GM12878 (cell line): ENCODE results near the gene GAK. TPM values are rescaled to one million over a fixed set of nuclear protein-coding genes. Genes with fewer than 3 reads are reported as not detected.

ENCODE experiments used
- ATAC-seq: fragments of 200-7000 bp; cut with Tn5 transposase; 3 replicates; pipeline ENCODE4 v1.9.1; 2020; ENCODE audit warnings: mild to moderate bottlenecking, moderate library complexity
- BruUV-seq: library from RNA; stranded (reverse); fragments of 400-500 nt; replicated peaks from 2 replicates; lab custom pipeline; 2021; lab: Mats Ljungman, UMichigan
- CTCF ChIA-PET: fragments of 300-600 bp; sonication (Branson Sonifier 250); formaldehyde crosslinking; extraction: SDS; loops from one replicate; lab custom pipeline; 2021; ENCODE audit warnings: inconsistent platforms; lab: Yijun Ruan, JAX
- POLR2A ChIA-PET: fragments of 350-600 bp; formaldehyde crosslinking; extraction: SDS; loops from one replicate; lab custom pipeline; 2021; ENCODE audit warnings: inconsistent platforms; lab: Charles Lee
- RAD21 ChIA-PET: fragments of 300-600 bp; sonication (Branson Sonifier 250); formaldehyde crosslinking; loops from one replicate; lab custom pipeline; 2023; ENCODE audit warnings: antibody characterized with exemption; ENCODE audit not compliant: unreplicated experiment; lab: Charles Lee
- SMC1A ChIA-PET: fragments of 300-600 bp; sonication (Branson Sonifier 250); formaldehyde crosslinking; loops from one replicate; lab custom pipeline; 2023; ENCODE audit not compliant: unreplicated experiment, uncharacterized antibody; lab: Charles Lee
- DNase-seq: peaks from one replicate; pipeline ENCODE4 v3.0.0-alpha.2; 2011; ENCODE audit warnings: low read depth, low spot score
- FAIRE-seq: peaks from 3 replicates; lab custom pipeline; 2011; peaks lifted over from hg19 to GRCh38; lab: Jason Lieb, UNC
- H2AFZ ChIP-seq: 2 replicates; pipeline ENCODE4 v1.6.0; 2011; ENCODE audit warnings: low read depth, low read length, control low read depth; ENCODE audit not compliant: control insufficient read depth
- H3K27ac ChIP-seq: 2 replicates; pipeline ENCODE4 v1.5.1; 2011; ENCODE audit warnings: control low read depth; ENCODE audit not compliant: control insufficient read depth, insufficient read depth
- H3K27me3 ChIP-seq, 2 experiments: replicated peaks in 1 of 2; 2 replicates each; pipeline versions ENCODE4 v1.6.0 to v1.6.1; 2011; ENCODE audit warnings: low read length in 1 of 2; ENCODE audit not compliant: control insufficient read depth in 2 of 2, insufficient read depth in 2 of 2
- H3K36me3 ChIP-seq, 2 experiments: 2 replicates each; pipeline ENCODE4 v1.5.1; 2011; ENCODE audit warnings: low read length in 1 of 2; ENCODE audit not compliant: control insufficient read depth in 2 of 2, insufficient read depth in 2 of 2
- H3K4me1 ChIP-seq: 2 replicates; pipeline ENCODE4 v1.6.1; 2011; ENCODE audit warnings: mild to moderate bottlenecking, low read length, moderate library complexity, mixed read lengths; ENCODE audit not compliant: control insufficient read depth, insufficient read depth
- H3K4me2 ChIP-seq: 2 replicates; pipeline ENCODE4 v1.6.0; 2011; ENCODE audit warnings: control low read depth; ENCODE audit not compliant: control insufficient read depth, insufficient read depth
- H3K4me3 ChIP-seq: fragments of 200-600 bp; sonication (generic); 2 replicates; pipeline ENCODE4 v1.5.1; 2016
- H3K79me2 ChIP-seq: 2 replicates; pipeline ENCODE4 v1.6.0; 2011; ENCODE audit warnings: low read length; ENCODE audit not compliant: control insufficient read depth, insufficient read depth
- H3K9ac ChIP-seq: 2 replicates; pipeline ENCODE4 v1.8.0; 2011; ENCODE audit warnings: low read length, control low read depth, mixed read lengths; ENCODE audit not compliant: control insufficient read depth, insufficient read depth
- H3K9me3 ChIP-seq: replicated peaks from 3 replicates; pipeline ENCODE4 v1.5.1; 2011; ENCODE audit warnings: mild to moderate bottlenecking, low read length; ENCODE audit not compliant: control insufficient read depth, insufficient read depth
- H4K20me1 ChIP-seq: 2 replicates; pipeline ENCODE4 v1.6.0; 2011; ENCODE audit not compliant: control insufficient read depth, insufficient read depth
- MTA3 ChIP-seq: IDR thresholded peaks from 2 replicates; pipeline ENCODE4 v1.6.1; 2012; ENCODE audit warnings: low read length, inconsistent platforms, borderline replicate concordance
- WGBS: methylation state at CpG from one replicate; pipeline ENCODE4 v1.1.6; 2016; ENCODE audit warnings: low lambda C conversion rate; ENCODE audit not compliant: insufficient replicate concordance, insufficient coverage; ENCODE audit errors: missing lambda C conversion rate; 5-methylcytosine and 5-hydroxymethylcytosine counted together
- in situ Hi-C: fragments of 300-500 bp; cut with MboI; formaldehyde crosslinking; loops from 9 replicates; pipeline ENCODE4 v1.14.3; 2018; ENCODE audit warnings: mixed read lengths
- intact Hi-C: fragments of 100-400 bp; cut with micrococcal nuclease; formaldehyde crosslinking; loops from one replicate; pipeline ENCODE4 v1.14.2; 2022; ENCODE audit not compliant: unreplicated experiment
- polyA plus RNA-seq, 11 experiments: library from polyadenylated mRNA; depleted of rRNA in 4 of 11; unstranded in 6 of 11; stranded (reverse) in 5 of 11; fragments of >200 nt; fragmentation: Nextera tagmentation in 4 of 11; fragmentation: Illumina TruSeq in 1 of 11; extraction: Ambion mirVana in 4 of 11; extraction: Trizol in 1 of 11; gene quantifications; 1 replicate in 1 of 11; 2 replicates in 10 of 11; pipeline versions ENCODE4 v1.2.1 to v1.2.3, GENCODE V29; 2011 to 2016; ENCODE audit warnings: inconsistent platforms in 2 of 11, missing spikeins in 2 of 11, low read depth in 1 of 11
- total RNA-seq, 4 experiments: library from RNA; depleted of rRNA in 3 of 4; stranded (reverse); fragments of >200 nt in 3 of 4; fragmentation: Illumina TruSeq in 1 of 4; extraction: Trizol in 1 of 4; gene quantifications; 2 replicates each; pipeline versions ENCODE4 v1.2.1 to v1.2.3, GENCODE V29; 2013 to 2021
- TF ChIP-seq, protein P1 (sequence below): fragments of 450-650 bp; IDR thresholded peaks from 2 replicates; pipeline ENCODE4 v1.6.1; 2014; ENCODE audit warnings: mild to moderate bottlenecking
- TF ChIP-seq, protein P2 (sequence below): fragments of 450-650 bp; IDR thresholded peaks from 2 replicates; pipeline ENCODE4 v1.6.1; 2016; ENCODE audit warnings: mild to moderate bottlenecking, moderate library complexity, borderline replicate concordance
- TF ChIP-seq, protein P3 (sequence below): fragments of 450-650 bp; IDR thresholded peaks from 2 replicates; pipeline ENCODE4 v1.6.1; 2016; ENCODE audit warnings: mild to moderate bottlenecking

GAK gene
- total and polyA plus RNA-seq, 10 of the 15 experiments (the other 5 are each of a cell fraction or from before 2014, with no cell fraction given), result 0.82 to 127 (median 53.8) TPM

DNA sequence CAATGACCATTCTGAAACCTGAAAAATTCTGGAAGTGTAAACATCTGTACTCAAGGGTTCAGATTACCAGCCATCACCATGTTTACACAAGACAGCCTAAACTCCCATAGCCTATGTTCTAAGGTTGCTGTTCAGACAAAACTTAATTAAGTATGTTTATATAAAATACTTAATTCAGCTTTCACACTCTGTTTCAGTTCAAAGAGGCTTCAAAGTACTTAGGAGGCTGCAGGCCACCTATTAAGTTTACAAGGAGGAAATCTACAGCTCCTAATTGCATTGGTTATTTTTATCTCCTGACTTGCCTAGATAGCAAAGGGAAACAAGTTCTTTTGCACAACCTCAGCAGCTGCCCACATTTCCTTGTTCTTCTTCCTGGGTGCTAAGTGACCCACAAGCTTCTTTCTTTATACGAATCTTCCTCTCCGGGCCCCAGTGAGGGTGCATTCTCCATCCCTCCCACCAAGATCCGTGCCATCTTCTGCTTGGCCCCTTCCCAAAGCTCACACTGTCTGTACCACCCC, 2.0 kb downstream of the GAK start:
- TF ChIP-seq, protein P1, sequence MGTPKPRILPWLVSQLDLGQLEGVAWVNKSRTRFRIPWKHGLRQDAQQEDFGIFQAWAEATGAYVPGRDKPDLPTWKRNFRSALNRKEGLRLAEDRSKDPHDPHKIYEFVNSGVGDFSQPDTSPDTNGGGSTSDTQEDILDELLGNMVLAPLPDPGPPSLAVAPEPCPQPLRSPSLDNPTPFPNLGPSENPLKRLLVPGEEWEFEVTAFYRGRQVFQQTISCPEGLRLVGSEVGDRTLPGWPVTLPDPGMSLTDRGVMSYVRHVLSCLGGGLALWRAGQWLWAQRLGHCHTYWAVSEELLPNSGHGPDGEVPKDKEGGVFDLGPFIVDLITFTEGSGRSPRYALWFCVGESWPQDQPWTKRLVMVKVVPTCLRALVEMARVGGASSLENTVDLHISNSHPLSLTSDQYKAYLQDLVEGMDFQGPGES, result no peak
- TF ChIP-seq, protein P2, sequence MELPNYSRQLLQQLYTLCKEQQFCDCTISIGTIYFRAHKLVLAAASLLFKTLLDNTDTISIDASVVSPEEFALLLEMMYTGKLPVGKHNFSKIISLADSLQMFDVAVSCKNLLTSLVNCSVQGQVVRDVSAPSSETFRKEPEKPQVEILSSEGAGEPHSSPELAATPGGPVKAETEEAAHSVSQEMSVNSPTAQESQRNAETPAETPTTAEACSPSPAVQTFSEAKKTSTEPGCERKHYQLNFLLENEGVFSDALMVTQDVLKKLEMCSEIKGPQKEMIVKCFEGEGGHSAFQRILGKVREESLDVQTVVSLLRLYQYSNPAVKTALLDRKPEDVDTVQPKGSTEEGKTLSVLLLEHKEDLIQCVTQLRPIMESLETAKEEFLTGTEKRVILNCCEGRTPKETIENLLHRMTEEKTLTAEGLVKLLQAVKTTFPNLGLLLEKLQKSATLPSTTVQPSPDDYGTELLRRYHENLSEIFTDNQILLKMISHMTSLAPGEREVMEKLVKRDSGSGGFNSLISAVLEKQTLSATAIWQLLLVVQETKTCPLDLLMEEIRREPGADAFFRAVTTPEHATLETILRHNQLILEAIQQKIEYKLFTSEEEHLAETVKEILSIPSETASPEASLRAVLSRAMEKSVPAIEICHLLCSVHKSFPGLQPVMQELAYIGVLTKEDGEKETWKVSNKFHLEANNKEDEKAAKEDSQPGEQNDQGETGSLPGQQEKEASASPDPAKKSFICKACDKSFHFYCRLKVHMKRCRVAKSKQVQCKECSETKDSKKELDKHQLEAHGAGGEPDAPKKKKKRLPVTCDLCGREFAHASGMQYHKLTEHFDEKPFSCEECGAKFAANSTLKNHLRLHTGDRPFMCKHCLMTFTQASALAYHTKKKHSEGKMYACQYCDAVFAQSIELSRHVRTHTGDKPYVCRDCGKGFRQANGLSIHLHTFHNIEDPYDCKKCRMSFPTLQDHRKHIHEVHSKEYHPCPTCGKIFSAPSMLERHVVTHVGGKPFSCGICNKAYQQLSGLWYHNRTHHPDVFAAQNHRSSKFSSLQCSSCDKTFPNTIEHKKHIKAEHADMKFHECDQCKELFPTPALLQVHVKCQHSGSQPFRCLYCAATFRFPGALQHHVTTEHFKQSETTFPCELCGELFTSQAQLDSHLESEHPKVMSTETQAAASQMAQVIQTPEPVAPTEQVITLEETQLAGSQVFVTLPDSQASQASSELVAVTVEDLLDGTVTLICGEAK, result no peak
- TF ChIP-seq, protein P3, sequence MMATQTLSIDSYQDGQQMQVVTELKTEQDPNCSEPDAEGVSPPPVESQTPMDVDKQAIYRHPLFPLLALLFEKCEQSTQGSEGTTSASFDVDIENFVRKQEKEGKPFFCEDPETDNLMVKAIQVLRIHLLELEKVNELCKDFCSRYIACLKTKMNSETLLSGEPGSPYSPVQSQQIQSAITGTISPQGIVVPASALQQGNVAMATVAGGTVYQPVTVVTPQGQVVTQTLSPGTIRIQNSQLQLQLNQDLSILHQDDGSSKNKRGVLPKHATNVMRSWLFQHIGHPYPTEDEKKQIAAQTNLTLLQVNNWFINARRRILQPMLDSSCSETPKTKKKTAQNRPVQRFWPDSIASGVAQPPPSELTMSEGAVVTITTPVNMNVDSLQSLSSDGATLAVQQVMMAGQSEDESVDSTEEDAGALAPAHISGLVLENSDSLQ, result no peak
- TF ChIP-seq MTA3, result no peak
- peaks cover 14% of the 10 kb centered on the region for H3K4me1 ChIP-seq
- H3K27ac ChIP-seq, result peak overlapping the region; percentile 90; the same call in 1 of the 2 replicates
- FAIRE-seq (peak; percentile 65), DNase-seq (no peak), ATAC-seq (no peak)
- peaks cover 55% of the 10 kb centered on the region for H3K79me2 ChIP-seq
- peaks cover 12% of the 10 kb centered on the region; the same call in 1 of the 2 replicates for H4K20me1 ChIP-seq
- intact Hi-C loops (loop anchor here (10.0 kb wide), 1 partner anchor 255 kb away; the partner anchor contains the start of genes ATP5ME and MYL5), in situ Hi-C loops (no loop called here)
- SMC1A ChIA-PET, result interaction anchor here (0.6 to 1.5 kb wide), 5 partner anchors 9 to 188 kb away, joined by 3 to 4 read pairs (median 4); no protein-coding TSS in a partner anchor
- H3K36me3 ChIP-seq, result peaks cover 0 to 4% of the 10 kb centered on the region in 2 experiments; a peak in 2 of 4 replicates
- CTCF ChIA-PET, result interaction anchor here (1.0 to 1.4 kb wide), 3 partner anchors 34 to 57 kb away, joined by 3 to 6 read pairs (median 5); partner anchors contain the start of gene IDUA
- POLR2A ChIA-PET, result interaction anchor here (1.2 to 1.9 kb wide), 2 partner anchors 8 to 9 kb away, joined by 4 read pairs; no protein-coding TSS in a partner anchor
- no peak overlapping the region for H2AFZ ChIP-seq
- H3K27me3 ChIP-seq, result no peaks in the 10 kb centered on the region
- BruUV-seq, result no TSS peak
- RAD21 ChIA-PET, result interaction anchor here (8.6 kb wide), 1 partner anchor 57 kb away, joined by 48 read pairs; the partner anchor contains the start of gene IDUA
- peak overlapping the region; percentile 81 for H3K4me3 ChIP-seq
- H3K4me2 ChIP-seq, result peak overlapping the region; percentile 85
- peak overlapping the region; percentile 89; the same call in 1 of the 2 replicates for H3K9ac ChIP-seq
- WGBS, result 0% methylated on average over 3 of the region's 3 CpGs
- no peaks in the 10 kb centered on the region for H3K9me3 ChIP-seq
